ENCODE data around the gene B3GNT9.

The B3GNT9 gene

GRCh38 chr16:67146523-67147357 lies 4.1 kb downstream of the B3GNT9 start:
- H3K4me3 ChIP-seq (ENCODE audit: low read depth, low read length), result no peak overlapping the region
- no peak for DNase-seq (ENCODE audit: low read depth)
- no peak for TF ChIP-seq CTCF (IDR thresholded peaks at IDR 0.05; ENCODE audit: control insufficient read depth, extremely low read depth, insufficient read depth)

- no peak overlapping the region for H3K4me3 ChIP-seq (ENCODE audit: low read depth, low read length)
- TF ChIP-seq CTCF (IDR thresholded peaks at IDR 0.05; ENCODE audit: control insufficient read depth, extremely low read depth, insufficient read depth), result no peak
- no peak for DNase-seq (ENCODE audit: low read depth)
These were observed 5.1 kb downstream of the B3GNT9 start for GRCh38 chr16:67145746-67146145.

GRCh38 chr16:67144943-67145342 lies 5.9 kb downstream of the B3GNT9 start:
- no peak for DNase-seq (ENCODE audit: low read depth)
- no peak overlapping the region for H3K4me3 ChIP-seq (ENCODE audit: low read depth, low read length)
- TF ChIP-seq CTCF (IDR thresholded peaks at IDR 0.05; ENCODE audit: control insufficient read depth, extremely low read depth, insufficient read depth), result no peak

- no peak for DNase-seq (ENCODE audit: low read depth)
- no peak for TF ChIP-seq CTCF (IDR thresholded peaks at IDR 0.05; ENCODE audit: control insufficient read depth, extremely low read depth, insufficient read depth)
- H3K4me3 ChIP-seq (ENCODE audit: low read depth, low read length), result no peak overlapping the region
These were observed 8.5 kb downstream of the B3GNT9 start for GRCh38 chr16:67142342-67142741.

- H3K4me3 ChIP-seq (ENCODE audit: low read depth, low read length), result no peak overlapping the region
- TF ChIP-seq CTCF (IDR thresholded peaks at IDR 0.05; ENCODE audit: control insufficient read depth, extremely low read depth, insufficient read depth), result no peak
- DNase-seq (ENCODE audit: low read depth), result no peak
These were observed 9.4 kb downstream of the B3GNT9 start for GRCh38 chr16:67141391-67141790.

GRCh38 chr16:67137605-67138004 lies 13.2 kb downstream of the B3GNT9 start:
- no peak for TF ChIP-seq CTCF (IDR thresholded peaks at IDR 0.05; ENCODE audit: control insufficient read depth, extremely low read depth, insufficient read depth)
- no peak for DNase-seq (ENCODE audit: low read depth)
- no peak overlapping the region for H3K4me3 ChIP-seq (ENCODE audit: low read depth, low read length)

- no peak for TF ChIP-seq CTCF (IDR thresholded peaks at IDR 0.05; ENCODE audit: control insufficient read depth, extremely low read depth, insufficient read depth)
- no peak overlapping the region for H3K4me3 ChIP-seq (ENCODE audit: low read depth, low read length)
- no peak for DNase-seq (ENCODE audit: low read depth)
These were observed 21.4 kb downstream of the B3GNT9 start for GRCh38 chr16:67129422-67129821.
